Esophagus squamous epithelium (tissue), 5 donors: ENCODE results near the gene FBLIM1. TPM values are rescaled to one million over a fixed set of nuclear protein-coding genes. Genes with fewer than 3 reads are reported as not detected.

ENCODE experiments used
- DNase-seq: peaks from one replicate; lab custom pipeline; 2025; lab: John Stamatoyannopoulos, UW
- H3K27ac ChIP-seq, 4 donors: fragments of 200-600 bp; sonication (generic); one replicate each; pipeline ENCODE4 v1.5.1; 2016 to 2019; ENCODE audit warnings: mild to moderate bottlenecking in 1 of 4
- H3K27me3 ChIP-seq, 4 donors: fragments of 200-600 bp; sonication (generic); 1 replicate in 3 of 4; 2 replicates in 1 of 4; pipeline versions ENCODE4 v1.5.1 to v1.6.0; 2017 to 2021; ENCODE audit warnings: antibody characterized with exemption in 1 of 4
- H3K36me3 ChIP-seq, 3 donors: fragments of 200-600 bp; sonication (generic); one replicate each; pipeline ENCODE4 v1.5.1; 2016 to 2019
- H3K4me1 ChIP-seq, 3 donors: fragments of 200-600 bp; sonication (generic); one replicate each; pipeline ENCODE4 v1.5.1; 2017 to 2019
- H3K4me3 ChIP-seq, 4 donors: fragments of 200-600 bp; sonication (generic); 1 replicate in 3 of 4; 2 replicates in 1 of 4; pipeline ENCODE4 v1.5.1; 2016 to 2019; ENCODE audit warnings: mild to moderate bottlenecking in 2 of 4, moderate library complexity in 1 of 4
- H3K9me3 ChIP-seq, 3 donors: fragments of 200-600 bp; sonication (generic); one replicate each; pipeline ENCODE4 v1.5.1; 2016 to 2019
- POLR2A ChIP-seq, 4 donors: fragments of 450-650 bp; IDR thresholded peaks; one replicate each; pipeline ENCODE4 v1.6.1; 2017; ENCODE audit warnings: antibody characterized with exemption in 4 of 4, mild to moderate bottlenecking in 4 of 4, moderate library complexity in 3 of 4
- WGBS, 2 donors: methylation state at CpG; one replicate each; pipeline ENCODE4 v1.1.5; 2018; 5-methylcytosine and 5-hydroxymethylcytosine counted together
- intact Hi-C: fragments of 100-400 bp; cut with DNase I; formaldehyde crosslinking; loops from one replicate; pipeline ENCODE4 v1.15.0; 2022
- total RNA-seq, 4 donors: library from RNA; depleted of rRNA; stranded (reverse); fragments of >200 nt; gene quantifications; one replicate each; pipeline ENCODE4 v1.1.0, GENCODE V29; 2016
- TF ChIP-seq, protein P1 (sequence below), 6 experiments: fragments of 450-650 bp in 4 of 6; fragments of 200-600 bp in 2 of 6; sonication (generic) in 2 of 6; IDR thresholded peaks; one replicate each; pipeline ENCODE4 v1.5.1; 2016 to 2019; ENCODE audit warnings: antibody characterized with exemption in 6 of 6, mild to moderate bottlenecking in 4 of 6, moderate library complexity in 4 of 6
- donor health status: DM: yes; HTN: yes; CAD: no.

Gene FBLIM1
- total RNA-seq, 4 donors from 2014 or later: 28.2 to 46.0 (median 29.4) TPM

DNA sequence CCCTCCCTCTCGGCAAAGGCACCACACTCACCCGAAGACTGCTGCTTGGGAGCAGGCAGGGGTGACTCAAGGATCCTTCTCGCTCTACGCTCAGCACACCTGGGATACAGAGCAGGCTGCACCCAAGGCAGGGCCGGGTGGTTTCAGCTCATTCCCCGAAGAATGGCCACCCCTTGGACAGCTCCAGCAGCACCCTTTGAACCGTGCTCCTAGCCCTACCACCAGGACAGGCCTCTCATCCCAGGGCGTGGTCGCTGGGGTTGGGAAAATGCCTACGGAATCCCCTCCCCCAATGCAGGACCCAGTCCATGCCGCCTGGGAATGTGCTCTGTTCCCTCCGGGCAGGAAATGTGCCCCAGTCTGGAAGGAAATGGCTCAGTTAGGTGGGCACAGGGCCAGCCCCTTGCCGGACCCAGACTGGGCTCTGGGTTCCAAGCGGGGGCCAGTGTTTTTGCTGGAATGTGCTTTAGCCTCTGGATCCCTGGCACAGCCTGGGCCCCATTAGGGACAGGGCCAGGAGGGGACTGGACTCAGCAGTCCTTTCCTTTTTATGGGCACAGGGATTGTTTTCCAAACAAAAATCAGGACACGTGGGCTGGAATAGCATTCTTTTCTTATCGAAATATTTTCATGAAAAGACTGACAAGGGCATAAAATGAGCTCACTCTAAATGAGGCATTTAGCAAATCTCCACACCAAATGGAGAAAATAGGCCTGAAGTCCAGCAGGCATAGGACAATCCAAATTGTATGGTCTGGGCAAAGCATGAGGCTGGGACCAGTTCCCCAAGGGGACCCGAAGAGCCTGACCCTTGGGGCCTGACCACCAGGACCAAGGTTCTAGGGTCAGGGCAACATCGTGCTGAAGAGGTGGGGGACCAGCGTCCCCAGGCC, 8.9 kb upstream of the FBLIM1 start:
- Histone ChIP-seq H3K4me1 (peaks cover 0 to 14% (median 4%) of the 10 kb centered on the region in 3 donors), H3K27ac (peak overlapping the region in 2 of 4 donors; percentile 13 to 52), H3K27me3 (no peaks in the 10 kb centered on the region), H3K4me3 (no peak overlapping the region), H3K9me3 (no peaks in the 10 kb centered on the region), H3K36me3 (no peaks in the 10 kb centered on the region)
- no peak for DNase-seq
- WGBS, 2 donors: 83 to 84% methylated on average over 9 of the region's 19 CpGs
- TF ChIP-seq POLR2A (IDR thresholded peaks at IDR 0.05): no peak
- TF ChIP-seq, protein P1, sequence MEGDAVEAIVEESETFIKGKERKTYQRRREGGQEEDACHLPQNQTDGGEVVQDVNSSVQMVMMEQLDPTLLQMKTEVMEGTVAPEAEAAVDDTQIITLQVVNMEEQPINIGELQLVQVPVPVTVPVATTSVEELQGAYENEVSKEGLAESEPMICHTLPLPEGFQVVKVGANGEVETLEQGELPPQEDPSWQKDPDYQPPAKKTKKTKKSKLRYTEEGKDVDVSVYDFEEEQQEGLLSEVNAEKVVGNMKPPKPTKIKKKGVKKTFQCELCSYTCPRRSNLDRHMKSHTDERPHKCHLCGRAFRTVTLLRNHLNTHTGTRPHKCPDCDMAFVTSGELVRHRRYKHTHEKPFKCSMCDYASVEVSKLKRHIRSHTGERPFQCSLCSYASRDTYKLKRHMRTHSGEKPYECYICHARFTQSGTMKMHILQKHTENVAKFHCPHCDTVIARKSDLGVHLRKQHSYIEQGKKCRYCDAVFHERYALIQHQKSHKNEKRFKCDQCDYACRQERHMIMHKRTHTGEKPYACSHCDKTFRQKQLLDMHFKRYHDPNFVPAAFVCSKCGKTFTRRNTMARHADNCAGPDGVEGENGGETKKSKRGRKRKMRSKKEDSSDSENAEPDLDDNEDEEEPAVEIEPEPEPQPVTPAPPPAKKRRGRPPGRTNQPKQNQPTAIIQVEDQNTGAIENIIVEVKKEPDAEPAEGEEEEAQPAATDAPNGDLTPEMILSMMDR (IDR thresholded peaks at IDR 0.05): no peak
- intact Hi-C loops: loop anchor here (10.0 kb wide), 1 partner anchor 155 kb away; no protein-coding TSS in a partner anchor

GRCh38 chr1:15750924-15751323, 7.7 kb upstream of the FBLIM1 start:
- Histone ChIP-seq H3K27ac (no peak overlapping the region), H3K36me3 (no peaks in the 10 kb centered on the region), H3K4me1 (peaks cover 0 to 19% (median 7%) of the 10 kb centered on the region in 3 donors), H3K9me3 (no peaks in the 10 kb centered on the region), H3K4me3 (no peak overlapping the region), H3K27me3 (no peaks in the 10 kb centered on the region)
- no peak for DNase-seq
- intact Hi-C loops: no loop called here
- WGBS, 2 donors: 81 to 90% methylated on average over 8 to 11 of the region's 12 CpGs
- TF ChIP-seq POLR2A (IDR thresholded peaks at IDR 0.05): no peak
- TF ChIP-seq, protein P1 (IDR thresholded peaks at IDR 0.05): no peak

GRCh38 chr1:15751717-15752116, 6.9 kb upstream of the FBLIM1 start:
- 82 to 83% methylated on average over 9 to 10 of the region's 10 CpGs for WGBS, 2 donors
- no peak overlapping the region for H3K4me3 ChIP-seq
- no peak overlapping the region for H3K27ac ChIP-seq
- H3K9me3 ChIP-seq: no peaks in the 10 kb centered on the region
- no peaks in the 10 kb centered on the region for H3K36me3 ChIP-seq
- H3K27me3 ChIP-seq: no peaks in the 10 kb centered on the region
- intact Hi-C loops: no loop called here
- H3K4me1 ChIP-seq: peaks cover 8 to 27% (median 15%) of the 10 kb centered on the region in 3 donors
- no peak for TF ChIP-seq POLR2A (IDR thresholded peaks at IDR 0.05)
- TF ChIP-seq, protein P1 (IDR thresholded peaks at IDR 0.05): no peak
- DNase-seq: no peak

DNA sequence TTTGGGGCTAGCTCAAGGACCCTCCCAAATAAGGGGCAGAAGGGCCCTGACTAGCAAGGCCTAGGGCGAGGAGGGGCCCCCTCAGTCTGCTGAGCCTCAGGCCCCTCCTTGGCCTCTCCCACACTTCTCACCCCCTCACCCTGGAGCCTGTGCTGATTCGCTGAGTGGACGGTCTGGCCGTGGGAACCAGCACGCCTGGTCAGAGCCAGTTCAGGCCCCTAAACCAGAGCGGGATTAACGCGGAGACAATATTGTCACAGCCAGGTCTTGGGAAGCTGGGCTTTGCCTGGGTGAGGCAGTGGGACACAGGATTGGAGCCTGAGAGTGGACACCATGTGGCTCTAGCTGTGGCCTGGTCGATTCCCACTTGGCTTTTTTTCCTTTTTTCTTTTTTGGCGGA, 4.8 kb upstream of the FBLIM1 start:
- H3K27me3 ChIP-seq: peaks cover 0 to 17% (median 0%) of the 10 kb centered on the region in 4 donors
- H3K4me1 ChIP-seq: peaks cover 18 to 48% (median 32%) of the 10 kb centered on the region in 3 donors
- no peak for TF ChIP-seq POLR2A (IDR thresholded peaks at IDR 0.05)
- TF ChIP-seq, protein P1 (IDR thresholded peaks at IDR 0.05): no peak
- no peak overlapping the region for H3K27ac ChIP-seq
- 74 to 94% methylated on average over 7 of the region's 10 CpGs for WGBS, 2 donors
- DNase-seq: no peak
- H3K36me3 ChIP-seq: no peaks in the 10 kb centered on the region
- intact Hi-C loops: no loop called here
- no peaks in the 10 kb centered on the region for H3K9me3 ChIP-seq
- no peak overlapping the region for H3K4me3 ChIP-seq

DNA sequence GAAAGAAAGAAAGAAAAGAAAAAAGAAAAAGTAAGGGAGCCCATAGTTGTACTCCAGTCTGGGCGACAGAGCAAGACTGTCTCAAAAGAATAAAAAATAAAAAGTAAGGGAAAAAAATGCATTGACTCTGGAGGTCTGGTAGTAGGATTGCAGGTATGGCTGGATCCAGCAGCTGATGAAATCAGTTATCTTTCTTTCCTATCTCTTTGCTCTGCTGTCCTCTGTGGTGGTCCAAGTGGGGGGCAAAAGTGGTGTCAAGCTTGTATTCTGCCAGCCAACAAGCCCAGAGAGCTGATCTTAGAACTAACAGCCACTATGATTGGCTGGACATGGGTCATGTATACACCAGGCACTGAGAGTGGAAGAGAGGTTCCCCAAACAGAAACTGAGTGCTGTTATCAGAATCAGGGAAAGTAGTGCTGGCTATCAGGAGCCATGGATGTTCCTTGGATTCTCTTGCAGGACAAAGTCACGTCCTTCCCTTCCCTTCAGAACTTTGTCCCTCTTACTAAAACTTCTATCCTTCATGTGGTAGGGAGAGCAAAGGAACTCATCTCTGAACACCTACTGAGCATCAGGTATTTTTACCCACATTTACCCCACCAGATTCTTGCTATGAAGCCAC, 3.5 kb upstream of the FBLIM1 start:
- Histone ChIP-seq H3K9me3 (no peaks in the 10 kb centered on the region), H3K27me3 (peaks cover 0 to 30% (median 1%) of the 10 kb centered on the region in 4 donors), H3K27ac (no peak overlapping the region), H3K4me3 (no peak overlapping the region), H3K4me1 (peaks cover 30 to 50% (median 32%) of the 10 kb centered on the region in 3 donors), H3K36me3 (no peaks in the 10 kb centered on the region)
- TF ChIP-seq, protein P1 (IDR thresholded peaks at IDR 0.05): no peak
- no peak for TF ChIP-seq POLR2A (IDR thresholded peaks at IDR 0.05)
- intact Hi-C loops: no loop called here
- WGBS, 2 donors: 93 to 96% methylated on average over 2 of the region's 2 CpGs
- DNase-seq: no peak
